CD4-positive, CD25-positive, alpha-beta regulatory T cell (primary cell): ENCODE results near the gene CAMTA1. TPM values are rescaled to one million over a fixed set of nuclear protein-coding genes. Genes with fewer than 3 reads are reported as not detected.

Source experiments
- ATAC-seq, 2 donors: fragments of 150-1000 bp; cut with Tn5 transposase; one replicate each; pipeline ENCODE4 v1.10.0; 2021; ENCODE audit warnings: low read depth in 2 of 2, moderate number of reproducible peaks in 2 of 2, moderate library complexity in 1 of 2
- DNase-seq, 3 donors: peaks; one replicate each; pipeline versions ENCODE4 v3.0.0 to v3.0.0-alpha.2; 2012 to 2022; ENCODE audit warnings: mixed read lengths in 1 of 3
- H3K27ac ChIP-seq: one replicate; pipeline ENCODE4 v1.7.0; 2013; ENCODE audit warnings: mild to moderate bottlenecking, low read length; ENCODE audit not compliant: insufficient read depth, poor library complexity, severe bottlenecking
- H3K27me3 ChIP-seq: one replicate; pipeline ENCODE4 v1.7.0; 2013; ENCODE audit warnings: low read length; ENCODE audit not compliant: control insufficient read depth, insufficient read depth
- H3K36me3 ChIP-seq: one replicate; pipeline ENCODE4 v1.7.0; 2013; ENCODE audit warnings: mild to moderate bottlenecking, low read length, moderate library complexity; ENCODE audit not compliant: control insufficient read depth, insufficient read depth
- H3K4me1 ChIP-seq: 2 replicates; pipeline ENCODE4 v1.7.0; 2013; ENCODE audit warnings: mild to moderate bottlenecking, low read length; ENCODE audit not compliant: insufficient read depth, control insufficient read depth, poor library complexity, severe bottlenecking
- H3K4me3 ChIP-seq: one replicate; pipeline ENCODE4 v1.7.0; 2013; ENCODE audit warnings: low read depth, mild to moderate bottlenecking, low read length, moderate library complexity
- H3K9me3 ChIP-seq, 2 experiments: 1 replicate in 1 of 2; 2 replicates in 1 of 2; pipeline ENCODE4 v1.7.0; 2013; ENCODE audit warnings: low read length in 2 of 2, mild to moderate bottlenecking in 1 of 2, moderate library complexity in 1 of 2; ENCODE audit not compliant: control insufficient read depth in 2 of 2
- H3K27ac Mint-ChIP-seq, 3 donors: one replicate each; pipeline ENCODE4 v1.8.0; 2020 to 2022; ENCODE audit warnings: mild to moderate bottlenecking in 3 of 3, mixed read lengths in 3 of 3, moderate library complexity in 2 of 3
- H3K27me3 Mint-ChIP-seq: one replicate; pipeline ENCODE4 v1.8.0; 2022; ENCODE audit warnings: mild to moderate bottlenecking, mixed read lengths
- H3K36me3 Mint-ChIP-seq: one replicate; pipeline ENCODE4 v1.8.0; 2020; ENCODE audit warnings: mixed read lengths
- H3K4me1 Mint-ChIP-seq, 4 donors: one replicate each; pipeline ENCODE4 v1.8.0; 2020 to 2022; ENCODE audit warnings: mixed read lengths in 4 of 4, mild to moderate bottlenecking in 1 of 4
- H3K4me3 Mint-ChIP-seq, 4 donors: one replicate each; pipeline ENCODE4 v1.8.0; 2020 to 2022; ENCODE audit warnings: mild to moderate bottlenecking in 4 of 4, mixed read lengths in 4 of 4, moderate library complexity in 3 of 4
- H3K9me3 Mint-ChIP-seq, 7 donors: one replicate each; pipeline ENCODE4 v1.8.0; 2020 to 2022; ENCODE audit warnings: mixed read lengths in 7 of 7, mild to moderate bottlenecking in 3 of 7, moderate library complexity in 2 of 7
- polyA plus RNA-seq, 4 donors: library from polyadenylated mRNA; unstranded; fragments of 300-500 nt; fragmentation: Illumina TruSeq; gene quantifications; one replicate each; pipeline ENCODE4 v1.2.3, GENCODE V29; 2021
- total RNA-seq: library from RNA; stranded (reverse); gene quantifications from one replicate; pipeline ENCODE4 v1.2.3, GENCODE V29; 2022

CAMTA1 gene
- total and polyA plus RNA-seq, 5 donors from 2014 or later, result 48.8 to 112 (median 80.0) TPM

- Mint-ChIP-seq H3K4me3 (no peak overlapping the region), H3K9me3 (peaks cover 0 to 16% (median 2%) of the 10 kb centered on the region in 7 donors), H3K36me3 (no peaks in the 10 kb centered on the region), H3K27me3 (no peaks in the 10 kb centered on the region), H3K4me1 (no peaks in the 10 kb centered on the region), H3K27ac (no peak overlapping the region)
- no peaks in the 10 kb centered on the region for H3K27me3 ChIP-seq
- no peaks in the 10 kb centered on the region for H3K4me1 ChIP-seq
- no peak for DNase-seq
- no peak for ATAC-seq
- H3K4me3 ChIP-seq, result no peak overlapping the region
- no peak overlapping the region for H3K27ac ChIP-seq
- no peaks in the 10 kb centered on the region for H3K36me3 ChIP-seq
- H3K9me3 ChIP-seq, result no peaks in the 10 kb centered on the region
These were observed 635.3 kb downstream of the CAMTA1 start for GRCh38 chr1:7420470-7421100.

GRCh38 chr1:7421471-7422075 lies 636.3 kb downstream of the CAMTA1 start:
- Mint-ChIP-seq H3K9me3 (peaks cover 0 to 16% (median 2%) of the 10 kb centered on the region in 7 donors), H3K4me1 (no peaks in the 10 kb centered on the region), H3K27me3 (no peaks in the 10 kb centered on the region), H3K36me3 (no peaks in the 10 kb centered on the region), H3K4me3 (no peak overlapping the region), H3K27ac (no peak overlapping the region)
- no peak overlapping the region for H3K27ac ChIP-seq
- H3K9me3 ChIP-seq, result no peaks in the 10 kb centered on the region
- no peak overlapping the region for H3K4me3 ChIP-seq
- no peaks in the 10 kb centered on the region for H3K4me1 ChIP-seq
- ATAC-seq (no peak), DNase-seq (no peak)
- H3K36me3 ChIP-seq, result no peaks in the 10 kb centered on the region
- H3K27me3 ChIP-seq, result no peaks in the 10 kb centered on the region

- no peaks in the 10 kb centered on the region for H3K36me3 ChIP-seq
- no peaks in the 10 kb centered on the region for H3K27me3 ChIP-seq
- ATAC-seq, result no peak
- peaks cover 0 to 16% (median 2%) of the 10 kb centered on the region in 7 donors for H3K9me3 Mint-ChIP-seq
- no peaks in the 10 kb centered on the region for H3K9me3 ChIP-seq
- H3K27ac Mint-ChIP-seq, result no peak overlapping the region
- DNase-seq, result no peak
- no peak overlapping the region for H3K4me3 ChIP-seq
- no peak overlapping the region for H3K27ac ChIP-seq
- H3K4me3 Mint-ChIP-seq, result no peak overlapping the region
- no peaks in the 10 kb centered on the region for H3K4me1 Mint-ChIP-seq
- no peaks in the 10 kb centered on the region for H3K27me3 Mint-ChIP-seq
- no peaks in the 10 kb centered on the region for H3K4me1 ChIP-seq
- H3K36me3 Mint-ChIP-seq, result no peaks in the 10 kb centered on the region
These were observed 636.8 kb downstream of the CAMTA1 start for GRCh38 chr1:7422081-7422480.

DNA sequence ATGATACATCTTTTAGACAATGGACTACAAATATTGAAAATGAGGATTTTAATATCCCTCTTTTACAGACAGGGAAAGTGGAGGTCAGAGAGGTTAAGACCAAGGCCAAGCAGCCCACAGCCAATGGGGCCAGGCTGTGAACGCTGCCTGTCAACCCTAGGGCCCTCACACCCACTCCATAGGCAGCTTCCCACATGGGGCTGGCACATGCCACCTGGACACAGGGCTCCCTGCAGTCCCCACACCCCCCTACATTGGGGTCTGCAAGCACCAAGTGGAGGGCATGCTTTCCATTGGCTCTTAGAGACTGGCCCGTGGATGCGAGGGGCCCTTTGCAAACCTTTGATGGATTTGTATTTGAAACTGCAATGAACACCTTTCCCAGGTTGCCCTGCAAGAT lies 637.3 kb downstream of the CAMTA1 start:
- Histone ChIP-seq H3K4me3 (no peak overlapping the region), H3K27ac (no peak overlapping the region), H3K27me3 (no peaks in the 10 kb centered on the region), H3K4me1 (no peaks in the 10 kb centered on the region), H3K36me3 (no peaks in the 10 kb centered on the region), H3K9me3 (no peaks in the 10 kb centered on the region)
- no peaks in the 10 kb centered on the region for H3K4me1 Mint-ChIP-seq
- no peak for DNase-seq
- H3K27ac Mint-ChIP-seq, result no peak overlapping the region
- no peak overlapping the region for H3K4me3 Mint-ChIP-seq
- peaks cover 0 to 15% (median 2%) of the 10 kb centered on the region in 7 donors for H3K9me3 Mint-ChIP-seq
- H3K27me3 Mint-ChIP-seq, result no peaks in the 10 kb centered on the region
- ATAC-seq, result no peak
- no peaks in the 10 kb centered on the region for H3K36me3 Mint-ChIP-seq

- ATAC-seq (no peak), DNase-seq (no peak)
- H3K27me3 ChIP-seq, result no peaks in the 10 kb centered on the region
- no peaks in the 10 kb centered on the region for H3K4me1 Mint-ChIP-seq
- no peaks in the 10 kb centered on the region for H3K36me3 ChIP-seq
- no peaks in the 10 kb centered on the region for H3K36me3 Mint-ChIP-seq
- no peaks in the 10 kb centered on the region for H3K4me1 ChIP-seq
- no peak overlapping the region for H3K4me3 ChIP-seq
- H3K27ac Mint-ChIP-seq, result no peak overlapping the region
- H3K4me3 Mint-ChIP-seq, result no peak overlapping the region
- no peak overlapping the region for H3K27ac ChIP-seq
- no peaks in the 10 kb centered on the region for H3K27me3 Mint-ChIP-seq
- H3K9me3 ChIP-seq, result no peaks in the 10 kb centered on the region
- H3K9me3 Mint-ChIP-seq, result peaks cover 0 to 11% (median under 1%) of the 10 kb centered on the region in 7 donors
These were observed 637.7 kb downstream of the CAMTA1 start for GRCh38 chr1:7422966-7423365.

- H3K4me1 ChIP-seq, result no peaks in the 10 kb centered on the region
- Mint-ChIP-seq H3K36me3 (no peaks in the 10 kb centered on the region), H3K27ac (no peak overlapping the region), H3K4me1 (no peaks in the 10 kb centered on the region), H3K4me3 (no peak overlapping the region), H3K27me3 (no peaks in the 10 kb centered on the region), H3K9me3 (peaks cover 0 to 4% (median 0%) of the 10 kb centered on the region in 7 donors)
- H3K27ac ChIP-seq, result no peak overlapping the region
- H3K9me3 ChIP-seq, result no peaks in the 10 kb centered on the region
- H3K36me3 ChIP-seq, result no peaks in the 10 kb centered on the region
- H3K27me3 ChIP-seq, result no peaks in the 10 kb centered on the region
- no peak for DNase-seq
- ATAC-seq, result no peak
- no peak overlapping the region for H3K4me3 ChIP-seq
These were observed 639.2 kb downstream of the CAMTA1 start for GRCh38 chr1:7424352-7424890.

- Mint-ChIP-seq H3K9me3 (peaks cover 0 to 2% (median 0%) of the 10 kb centered on the region in 7 donors), H3K27ac (no peak overlapping the region), H3K4me3 (no peak overlapping the region), H3K27me3 (no peaks in the 10 kb centered on the region), H3K36me3 (no peaks in the 10 kb centered on the region), H3K4me1 (no peaks in the 10 kb centered on the region)
- Histone ChIP-seq H3K36me3 (no peaks in the 10 kb centered on the region), H3K27me3 (no peaks in the 10 kb centered on the region), H3K27ac (no peak overlapping the region), H3K4me1 (no peaks in the 10 kb centered on the region), H3K4me3 (no peak overlapping the region), H3K9me3 (no peaks in the 10 kb centered on the region)
- DNase-seq (no peak), ATAC-seq (no peak)
These were observed 640.0 kb downstream of the CAMTA1 start for GRCh38 chr1:7425229-7425628.

GRCh38 chr1:7425771-7426170 lies 640.5 kb downstream of the CAMTA1 start:
- H3K4me3 ChIP-seq, result no peak overlapping the region
- H3K9me3 ChIP-seq, result no peaks in the 10 kb centered on the region
- no peaks in the 10 kb centered on the region for H3K36me3 Mint-ChIP-seq
- no peak for DNase-seq
- H3K4me1 Mint-ChIP-seq, result no peaks in the 10 kb centered on the region
- no peaks in the 10 kb centered on the region for H3K27me3 ChIP-seq
- no peaks in the 10 kb centered on the region for H3K36me3 ChIP-seq
- ATAC-seq, result no peak
- H3K4me3 Mint-ChIP-seq, result no peak overlapping the region
- no peak overlapping the region for H3K27ac Mint-ChIP-seq
- H3K27ac ChIP-seq, result no peak overlapping the region
- no peaks in the 10 kb centered on the region for H3K27me3 Mint-ChIP-seq
- no peaks in the 10 kb centered on the region for H3K4me1 ChIP-seq
- no peaks in the 10 kb centered on the region for H3K9me3 Mint-ChIP-seq
